Fibroblast of lung (primary cell): ENCODE results near the gene STOML2.

Experiments
- EZH2 ChIP-seq: IDR thresholded peaks from 2 replicates; pipeline ENCODE4 v1.5.1; 2012; ENCODE audit warnings: low read length, control low read depth, mild to moderate bottlenecking; ENCODE audit errors: missing control alignments
- TF ChIP-seq, protein P1 (sequence below), 2 donors: IDR thresholded peaks in 1 of 2; conservative IDR thresholded peaks in 1 of 2; 1 replicate in 1 of 2; 2 replicates in 1 of 2; pipeline ENCODE4 v1.5.1; 2011 to 2012; ENCODE audit warnings: low read length in 2 of 2, control low read depth in 1 of 2, inconsistent platforms in 1 of 2, low read depth in 1 of 2, mild to moderate bottlenecking in 1 of 2

DNA sequence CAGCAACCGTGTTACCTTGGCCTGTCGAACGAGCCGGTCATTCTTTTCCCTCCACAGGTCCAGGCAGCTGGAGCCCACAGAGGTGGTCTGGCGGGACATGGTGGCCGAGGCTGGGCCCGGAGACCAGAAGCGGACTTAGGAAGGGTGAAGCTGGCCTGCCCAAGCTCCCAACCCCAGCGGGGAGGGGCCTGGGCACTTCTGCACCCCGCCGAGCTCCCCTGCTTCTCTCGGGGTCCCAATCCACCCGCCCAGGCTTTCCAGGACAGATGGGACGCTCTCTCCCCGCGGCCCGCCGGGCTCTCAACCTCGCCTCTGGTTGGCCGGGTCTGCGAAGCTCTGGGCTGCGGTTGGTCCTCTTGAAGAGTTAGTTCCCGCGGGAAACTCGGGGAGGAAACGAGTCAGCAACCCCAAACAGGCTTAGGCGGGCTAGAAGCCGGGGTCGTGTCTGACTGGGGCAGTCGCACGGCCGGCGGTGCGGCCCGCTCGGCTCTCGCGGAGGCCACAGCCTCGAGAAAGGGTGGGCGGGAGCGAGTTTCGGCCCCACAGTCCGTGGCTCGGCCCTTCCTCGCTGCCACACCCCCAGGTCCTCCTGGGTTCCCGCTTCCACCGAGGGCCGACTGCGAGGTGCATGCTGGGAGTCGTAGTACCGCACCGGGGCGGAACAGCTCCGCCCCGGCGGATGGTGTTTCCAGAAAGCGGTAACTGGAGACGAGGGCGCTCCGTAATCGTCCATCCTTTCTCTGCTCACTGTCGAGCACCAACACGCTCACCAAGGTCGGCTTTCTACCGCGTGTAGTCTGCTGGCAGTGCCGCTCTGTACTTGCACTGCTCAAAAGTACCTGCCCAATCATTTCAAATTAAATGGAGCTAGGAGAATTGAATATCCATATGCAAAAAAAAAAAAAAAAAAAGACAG, 23.2 kb downstream of the STOML2 start, which contains the start of gene FANCG:
- TF ChIP-seq, protein P1, sequence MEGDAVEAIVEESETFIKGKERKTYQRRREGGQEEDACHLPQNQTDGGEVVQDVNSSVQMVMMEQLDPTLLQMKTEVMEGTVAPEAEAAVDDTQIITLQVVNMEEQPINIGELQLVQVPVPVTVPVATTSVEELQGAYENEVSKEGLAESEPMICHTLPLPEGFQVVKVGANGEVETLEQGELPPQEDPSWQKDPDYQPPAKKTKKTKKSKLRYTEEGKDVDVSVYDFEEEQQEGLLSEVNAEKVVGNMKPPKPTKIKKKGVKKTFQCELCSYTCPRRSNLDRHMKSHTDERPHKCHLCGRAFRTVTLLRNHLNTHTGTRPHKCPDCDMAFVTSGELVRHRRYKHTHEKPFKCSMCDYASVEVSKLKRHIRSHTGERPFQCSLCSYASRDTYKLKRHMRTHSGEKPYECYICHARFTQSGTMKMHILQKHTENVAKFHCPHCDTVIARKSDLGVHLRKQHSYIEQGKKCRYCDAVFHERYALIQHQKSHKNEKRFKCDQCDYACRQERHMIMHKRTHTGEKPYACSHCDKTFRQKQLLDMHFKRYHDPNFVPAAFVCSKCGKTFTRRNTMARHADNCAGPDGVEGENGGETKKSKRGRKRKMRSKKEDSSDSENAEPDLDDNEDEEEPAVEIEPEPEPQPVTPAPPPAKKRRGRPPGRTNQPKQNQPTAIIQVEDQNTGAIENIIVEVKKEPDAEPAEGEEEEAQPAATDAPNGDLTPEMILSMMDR (conservative IDR thresholded peaks at IDR 0.05 in 1 of 2, IDR thresholded peaks at IDR 0.05 in 1 of 2; ENCODE audit: low read depth in 1 of 2, low read length in 2 of 2), result no peak
- no peak for TF ChIP-seq EZH2
